Mononuclear cell (primary cell): ENCODE data around the gene TPM2. TPM values are rescaled to one million over a fixed set of nuclear protein-coding genes. Genes with fewer than 3 reads are reported as not detected.
A peak's percentile ranks its signal among the peaks of the same experiment; 100 is the strongest.
"Not testable (repeated sequence)": the region's sequence is repeated elsewhere in the genome, so short reads cannot be mapped to it uniquely, and the experiment has no call there.

Experiments used
- H3K27me3 ChIP-seq: 2 replicates; pipeline ENCODE4 v1.6.0; 2011; ENCODE audit warnings: low read length, control low read depth; ENCODE audit not compliant: insufficient read depth
- H3K4me1 ChIP-seq: 2 replicates; pipeline ENCODE4 v1.5.1; 2011; ENCODE audit warnings: mild to moderate bottlenecking, low read length, control low read depth; ENCODE audit not compliant: insufficient read depth
- H3K4me3 ChIP-seq: 2 replicates; pipeline ENCODE4 v1.5.1; 2011; ENCODE audit warnings: mild to moderate bottlenecking, low read length, moderate library complexity
- H3K9me3 ChIP-seq: 2 replicates; pipeline ENCODE4 v1.5.1; 2011; ENCODE audit warnings: low read depth, mild to moderate bottlenecking, control low read depth, low read length
- total RNA-seq: library from RNA; depleted of rRNA; stranded (reverse); fragments of >200 nt; gene quantifications from one replicate; pipeline ENCODE4 v1.2.3, GENCODE V29; 2012

TPM2 gene
- total RNA-seq, 1 donor = 7.3 TPM

DNA sequence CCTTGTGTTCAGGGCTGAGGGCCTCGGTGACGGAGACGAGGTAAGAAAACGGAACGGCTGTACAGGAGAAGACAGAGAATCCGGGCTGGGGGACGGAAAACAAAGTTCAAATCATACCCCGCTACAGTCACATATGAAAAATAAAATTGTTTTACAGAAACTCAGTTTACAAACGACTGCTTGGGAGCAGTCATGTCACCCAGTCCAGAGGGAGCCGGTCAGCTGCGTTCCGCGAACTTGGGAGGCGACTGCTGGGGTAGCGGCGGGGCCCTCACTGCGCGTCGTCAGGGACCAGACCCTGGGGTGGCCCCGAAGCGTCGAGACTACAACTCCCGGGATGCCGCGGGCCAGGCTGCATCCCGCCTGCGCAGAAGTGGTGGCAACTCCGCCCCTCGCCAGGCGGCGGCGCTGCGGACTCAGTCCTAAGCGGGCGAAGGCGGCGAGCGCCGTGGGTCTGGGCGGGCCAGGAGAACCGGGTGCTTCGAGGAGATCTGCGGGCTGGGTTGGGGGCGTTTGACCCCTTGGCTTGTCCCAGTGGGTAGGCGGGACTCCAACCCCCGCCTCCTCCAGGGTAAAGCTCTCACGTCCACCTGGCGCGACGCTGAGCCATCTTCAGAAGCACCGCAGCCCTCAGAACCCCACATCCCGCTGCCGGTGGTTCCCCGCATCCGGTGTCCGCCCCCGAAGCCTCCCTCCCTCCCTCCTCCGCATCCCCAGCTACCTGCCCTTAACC is 43.0 kb downstream of the TPM2 start:
- Histone ChIP-seq H3K9me3 (no peaks in the 10 kb centered on the region), H3K4me1 (peaks cover 92% of the 10 kb centered on the region), H3K4me3 (peak overlapping the region; percentile 51), H3K27me3 (no peaks in the 10 kb centered on the region)

DNA sequence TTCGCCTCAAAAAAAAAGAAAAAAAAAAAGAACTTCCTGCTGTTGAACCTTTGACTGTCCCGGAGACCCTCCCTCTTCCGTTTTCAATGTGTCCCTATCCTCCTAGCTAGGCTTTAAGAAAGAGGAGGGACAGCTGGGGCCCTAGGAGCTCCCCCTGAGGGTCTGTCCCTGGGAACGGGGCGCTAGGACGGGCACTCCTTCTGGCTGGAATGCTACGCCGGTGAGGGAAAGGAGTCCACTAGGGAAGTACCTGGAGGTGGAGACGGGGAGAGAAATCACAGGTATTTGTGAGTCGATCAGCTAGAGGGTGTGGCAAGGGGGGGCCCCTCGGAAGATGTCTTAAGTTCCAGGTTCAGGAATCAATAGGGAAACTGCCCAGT is 43.6 kb downstream of the TPM2 start:
- H3K27me3 ChIP-seq = no peaks in the 10 kb centered on the region
- peaks cover 92% of the 10 kb centered on the region for H3K4me1 ChIP-seq
- no peaks in the 10 kb centered on the region for H3K9me3 ChIP-seq
- H3K4me3 ChIP-seq = peak overlapping the region; percentile 51

DNA sequence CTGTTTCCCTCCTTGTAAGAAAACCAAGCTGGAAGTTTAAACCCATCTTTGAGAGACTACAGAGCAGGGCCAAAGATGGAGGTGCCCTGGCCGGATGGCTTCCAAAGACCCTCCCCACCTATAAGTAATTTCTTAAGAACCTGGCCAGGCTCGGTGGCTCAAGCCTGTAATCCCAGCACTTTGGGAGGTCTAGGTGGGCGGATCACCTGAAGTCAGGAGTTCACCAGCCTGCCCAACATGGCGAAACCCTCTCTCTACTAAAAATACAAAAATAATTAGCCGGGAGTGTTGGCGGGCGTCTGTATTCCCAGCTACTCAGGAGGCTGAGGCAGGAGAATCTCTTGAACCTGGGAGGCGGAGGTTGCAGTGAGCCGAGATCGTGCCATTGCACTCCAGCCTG is 44.0 kb downstream of the TPM2 start:
- H3K9me3 ChIP-seq, H3K27me3 ChIP-seq: not testable (repeated sequence)
- H3K4me3 ChIP-seq = peak overlapping the region; percentile 51
- peaks cover 92% of the 10 kb centered on the region for H3K4me1 ChIP-seq

DNA sequence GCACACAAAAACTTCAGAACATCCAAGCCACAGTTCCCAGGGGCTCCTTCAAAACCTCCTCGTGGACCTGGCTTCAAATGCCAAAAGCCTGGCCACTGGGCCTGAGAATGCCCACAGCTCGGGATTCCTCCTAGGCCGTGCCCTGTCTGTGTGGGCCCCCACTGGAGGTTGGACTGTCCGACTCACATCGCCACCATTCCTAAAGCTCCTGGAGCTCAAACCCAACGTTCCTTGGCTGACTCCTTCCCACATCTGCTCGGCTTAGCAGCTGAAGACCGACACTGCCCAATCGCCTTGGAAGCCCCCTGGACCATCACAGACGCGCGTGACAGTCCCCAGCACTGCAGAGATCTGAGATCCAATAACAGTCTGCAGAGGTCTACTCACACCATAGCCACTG is 46.7 kb downstream of the TPM2 start:
- H3K9me3 ChIP-seq = no peaks in the 10 kb centered on the region
- no peak overlapping the region for H3K4me3 ChIP-seq
- H3K27me3 ChIP-seq = no peaks in the 10 kb centered on the region
- H3K4me1 ChIP-seq = peaks cover 95% of the 10 kb centered on the region

DNA sequence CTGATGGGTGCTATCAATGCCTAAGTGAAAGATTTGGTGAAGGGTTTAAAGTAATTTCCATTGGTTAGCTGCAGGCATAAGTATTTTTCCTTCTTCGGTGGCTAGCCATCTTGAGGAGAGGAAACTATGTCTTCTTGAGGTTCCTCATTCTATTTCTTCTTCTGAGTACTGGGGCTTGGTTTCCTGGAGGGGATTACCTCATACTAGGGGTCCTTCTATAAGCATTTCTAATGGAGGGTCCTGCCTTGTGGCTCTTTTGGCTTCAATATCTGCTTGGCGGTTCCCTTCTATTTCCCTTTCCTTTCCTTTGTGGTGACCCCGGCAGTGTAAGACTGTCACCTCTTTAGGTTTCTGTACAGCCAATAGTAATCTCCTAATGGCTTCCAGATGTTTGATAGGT is 48.2 kb downstream of the TPM2 start:
- not testable (repeated sequence) for H3K4me3 ChIP-seq, H3K9me3 ChIP-seq, H3K27me3 ChIP-seq
- peaks cover 97% of the 10 kb centered on the region for H3K4me1 ChIP-seq

DNA sequence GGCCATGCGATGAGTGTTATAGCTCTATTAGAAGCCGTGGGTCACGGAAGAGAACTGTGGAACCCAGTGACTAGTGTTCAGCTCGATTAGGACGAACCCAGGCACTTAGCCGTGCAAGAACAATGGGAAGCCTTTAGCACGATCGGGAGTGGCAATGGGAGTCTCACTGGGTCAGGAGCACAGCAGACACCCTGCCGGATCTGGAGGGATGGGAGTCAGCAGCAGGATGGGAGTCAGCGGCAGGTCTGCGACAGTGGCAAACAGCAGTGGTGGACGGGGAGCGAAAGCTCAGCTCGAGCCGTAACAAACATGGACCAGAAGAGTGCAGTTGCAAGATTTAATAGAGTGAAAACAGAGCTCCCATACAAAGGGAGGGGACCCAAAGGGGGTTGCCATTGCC is 49.3 kb downstream of the TPM2 start:
- H3K4me3 ChIP-seq, H3K9me3 ChIP-seq, H3K27me3 ChIP-seq: not testable (repeated sequence)
- peaks cover 98% of the 10 kb centered on the region for H3K4me1 ChIP-seq

DNA sequence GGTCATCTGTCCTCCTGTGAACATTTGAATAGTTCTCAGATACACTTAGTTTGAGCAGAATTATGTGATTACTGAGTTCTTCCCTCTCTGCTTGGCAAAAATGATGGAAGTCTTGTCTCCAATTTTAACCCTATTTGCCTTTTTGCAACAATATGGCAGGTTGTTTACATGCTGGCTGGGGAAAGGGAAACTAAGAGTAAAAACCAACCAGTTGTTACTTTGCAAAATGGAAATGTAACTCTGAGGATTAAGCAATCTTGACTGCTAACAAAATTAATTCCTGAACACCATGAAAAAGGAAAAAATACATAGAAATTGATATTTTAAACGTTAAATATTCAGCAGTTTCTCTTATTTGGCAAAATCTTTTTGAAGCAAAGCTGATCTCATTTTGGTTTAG is 50.1 kb downstream of the TPM2 start:
- H3K9me3 ChIP-seq = no peaks in the 10 kb centered on the region
- H3K4me3 ChIP-seq = no peak overlapping the region
- no peaks in the 10 kb centered on the region for H3K27me3 ChIP-seq
- peaks cover 98% of the 10 kb centered on the region for H3K4me1 ChIP-seq

DNA sequence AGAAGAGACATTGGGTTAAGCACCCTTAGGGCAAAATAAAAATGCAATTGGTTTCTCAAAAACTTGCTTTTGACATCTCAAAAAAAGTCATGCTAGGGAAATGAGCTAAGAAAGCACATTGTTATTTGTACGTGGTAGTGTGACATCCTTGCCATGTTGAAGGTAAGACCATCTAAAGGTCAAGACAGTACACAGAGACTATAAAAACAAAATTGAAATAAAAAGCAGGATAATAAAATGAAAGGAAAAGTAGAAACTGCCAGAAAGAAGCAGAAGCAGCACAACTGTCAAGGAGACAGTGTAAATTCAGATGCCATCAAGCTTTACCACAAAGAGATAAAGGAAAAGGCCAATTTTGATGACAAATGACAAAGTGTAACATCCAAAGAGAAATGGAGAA is 50.5 kb downstream of the TPM2 start:
- H3K4me1 ChIP-seq = peaks cover 98% of the 10 kb centered on the region
- H3K9me3 ChIP-seq, H3K27me3 ChIP-seq, H3K4me3 ChIP-seq: not testable (repeated sequence)

DNA sequence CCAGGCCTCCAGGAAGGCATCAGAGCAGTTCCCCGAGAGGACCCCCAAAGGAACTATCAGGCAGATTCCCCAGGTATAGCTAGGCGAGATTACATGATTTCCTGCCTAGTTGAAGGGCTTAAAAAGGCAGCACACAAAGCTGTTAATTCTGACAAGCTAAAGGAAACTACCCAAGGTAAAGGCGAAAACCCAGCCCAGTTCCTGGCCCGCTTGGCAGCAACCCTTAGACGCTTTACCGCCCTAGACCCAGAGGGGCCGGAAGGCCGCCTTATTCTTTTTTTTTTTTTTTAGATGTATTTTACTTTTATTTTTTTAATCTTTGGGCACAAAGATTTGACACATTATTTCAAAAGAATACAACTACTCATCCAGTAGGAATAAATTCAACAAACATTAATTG is 51.0 kb downstream of the TPM2 start:
- H3K9me3 ChIP-seq, H3K27me3 ChIP-seq, H3K4me3 ChIP-seq: not testable (repeated sequence)
- H3K4me1 ChIP-seq = peaks cover 96% of the 10 kb centered on the region

DNA sequence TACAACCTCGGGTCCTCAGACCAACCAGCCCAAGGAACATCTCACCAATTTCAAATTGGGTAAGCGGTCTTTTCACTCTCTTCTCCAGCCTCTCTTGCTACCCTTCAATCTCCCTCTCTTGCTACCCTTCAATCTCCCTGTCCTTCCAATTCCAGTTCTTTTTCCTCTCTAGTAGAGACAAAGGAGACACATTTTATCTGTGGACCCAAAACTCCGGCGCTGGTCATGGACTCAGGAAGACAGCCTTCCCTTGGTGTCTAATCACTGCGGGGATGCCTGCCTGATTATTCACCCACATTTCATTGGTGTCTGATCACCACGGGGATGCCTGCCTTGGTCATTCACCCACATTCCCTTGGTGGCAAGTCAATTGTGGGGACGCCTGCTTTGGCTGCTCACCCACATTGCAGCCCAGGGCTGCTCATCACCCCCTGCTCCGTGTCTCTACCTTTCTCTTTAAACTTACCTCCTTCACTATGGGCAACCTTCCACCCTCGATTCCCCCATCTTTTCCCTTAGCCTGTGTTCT is 52.2 kb downstream of the TPM2 start:
- H3K27me3 ChIP-seq, H3K4me3 ChIP-seq, H3K9me3 ChIP-seq: not testable (repeated sequence)
- peaks cover 85% of the 10 kb centered on the region for H3K4me1 ChIP-seq

DNA sequence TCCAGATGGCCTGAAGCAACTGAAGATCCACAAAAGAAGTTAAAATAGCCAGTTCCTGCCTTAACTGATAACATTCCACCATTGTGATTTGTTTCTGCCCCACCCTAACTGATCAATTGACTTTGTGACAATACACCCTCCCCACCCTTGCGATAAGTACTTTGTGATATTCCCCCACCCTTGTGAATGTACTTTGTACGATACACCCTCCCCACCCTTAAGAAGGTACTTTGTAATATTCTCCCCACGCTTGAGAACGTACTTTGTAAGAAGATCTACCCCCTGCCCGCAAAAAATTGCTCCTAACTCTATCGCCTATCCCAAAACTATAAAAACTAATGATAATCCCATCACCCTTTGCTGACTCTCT is 52.9 kb downstream of the TPM2 start:
- not testable (repeated sequence) for H3K4me3 ChIP-seq, H3K9me3 ChIP-seq, H3K27me3 ChIP-seq
- peaks cover 78% of the 10 kb centered on the region for H3K4me1 ChIP-seq

DNA sequence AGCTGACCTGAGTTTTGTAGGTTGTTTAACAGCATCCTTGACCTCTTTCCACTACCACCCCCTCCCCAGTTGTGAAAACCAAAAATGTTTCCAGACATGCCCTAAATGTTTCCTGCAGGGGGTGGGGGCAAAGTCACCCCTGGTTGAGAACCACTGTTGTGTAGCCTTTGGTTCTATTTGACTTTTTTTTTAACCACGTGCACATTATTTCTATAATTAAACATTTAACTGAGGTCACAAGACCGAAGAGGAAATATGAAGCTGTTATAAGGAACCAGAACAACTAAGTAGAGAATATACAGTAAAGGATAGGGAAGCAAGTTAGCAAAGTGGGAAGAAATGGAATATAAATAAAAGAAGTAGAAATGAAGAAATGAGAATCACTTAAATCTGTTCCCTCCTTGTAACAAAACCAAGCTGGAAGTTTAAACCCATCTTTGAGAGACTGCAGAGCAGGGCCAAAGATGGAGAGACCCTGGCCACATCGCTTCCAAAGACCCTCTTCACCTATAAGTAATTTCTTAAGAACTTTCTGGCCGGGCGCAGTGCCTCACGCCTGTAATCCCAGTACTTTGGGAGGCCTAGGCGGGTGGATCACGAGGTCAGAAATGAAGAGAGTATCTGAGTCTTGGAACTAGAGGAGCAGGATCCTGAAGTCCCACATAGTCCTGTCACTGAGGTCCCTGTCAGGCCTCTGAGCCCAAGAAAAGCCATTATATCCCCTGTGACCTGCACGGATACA is 53.4 kb downstream of the TPM2 start:
- no peak overlapping the region for H3K4me3 ChIP-seq
- H3K27me3 ChIP-seq = no peaks in the 10 kb centered on the region
- H3K4me1 ChIP-seq = peaks cover 73% of the 10 kb centered on the region
- H3K9me3 ChIP-seq = no peaks in the 10 kb centered on the region

DNA sequence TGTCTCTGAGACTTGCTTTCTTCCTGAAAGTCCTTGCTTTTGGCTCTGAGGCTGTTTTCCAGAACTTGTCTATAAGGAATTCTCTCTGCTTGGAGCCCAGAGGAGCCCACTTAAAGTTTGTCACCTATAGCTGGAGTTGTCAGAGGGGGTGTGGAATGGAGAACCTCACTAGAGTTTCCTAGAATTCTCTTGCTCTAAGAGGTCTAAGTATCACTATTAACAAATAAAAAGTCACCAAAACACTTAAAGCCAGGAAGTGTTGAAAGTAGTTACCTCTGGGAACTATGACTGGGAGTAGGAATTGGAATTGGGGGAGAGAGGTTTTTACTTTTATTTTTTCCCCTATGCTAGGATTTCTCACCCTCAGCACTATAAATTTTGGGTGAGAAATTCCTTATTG is 54.0 kb downstream of the TPM2 start:
- no peak overlapping the region for H3K4me3 ChIP-seq
- peaks cover 67% of the 10 kb centered on the region for H3K4me1 ChIP-seq
- no peaks in the 10 kb centered on the region for H3K27me3 ChIP-seq
- no peaks in the 10 kb centered on the region for H3K9me3 ChIP-seq
